Measurements from ENCODE around the gene ADGRV1. TPM values are rescaled to one million over a fixed set of nuclear protein-coding genes. Genes with fewer than 3 reads are reported as not detected.

Gene ADGRV1
- polyA plus RNA-seq, 1 donor from 2014 or later, result 3.7 TPM

- no peak overlapping the region for H2AFZ ChIP-seq (ENCODE audit: low read depth, low read length)
- no peak overlapping the region for H3K4me2 ChIP-seq (ENCODE audit: low read length)
- no peaks in the 10 kb centered on the region for H3K79me2 ChIP-seq (replicated peaks; ENCODE audit: insufficient read depth, low read length)
- H3F3A ChIP-seq (ENCODE audit: insufficient read depth, low read length, poor library complexity, severe bottlenecking), result no peaks in the 10 kb centered on the region
- no peaks in the 10 kb centered on the region for H3K9me3 ChIP-seq (ENCODE audit: low read length)
- H3K27me3 ChIP-seq (ENCODE audit: insufficient read depth, low read depth, low read length), result no peaks in the 10 kb centered on the region
- H3K9ac ChIP-seq (ENCODE audit: low read length), result no peak overlapping the region
- no peak for TF ChIP-seq SMC3 (conservative IDR thresholded peaks at IDR 0.05; ENCODE audit: poor library complexity)
- TF ChIP-seq, protein P1, sequence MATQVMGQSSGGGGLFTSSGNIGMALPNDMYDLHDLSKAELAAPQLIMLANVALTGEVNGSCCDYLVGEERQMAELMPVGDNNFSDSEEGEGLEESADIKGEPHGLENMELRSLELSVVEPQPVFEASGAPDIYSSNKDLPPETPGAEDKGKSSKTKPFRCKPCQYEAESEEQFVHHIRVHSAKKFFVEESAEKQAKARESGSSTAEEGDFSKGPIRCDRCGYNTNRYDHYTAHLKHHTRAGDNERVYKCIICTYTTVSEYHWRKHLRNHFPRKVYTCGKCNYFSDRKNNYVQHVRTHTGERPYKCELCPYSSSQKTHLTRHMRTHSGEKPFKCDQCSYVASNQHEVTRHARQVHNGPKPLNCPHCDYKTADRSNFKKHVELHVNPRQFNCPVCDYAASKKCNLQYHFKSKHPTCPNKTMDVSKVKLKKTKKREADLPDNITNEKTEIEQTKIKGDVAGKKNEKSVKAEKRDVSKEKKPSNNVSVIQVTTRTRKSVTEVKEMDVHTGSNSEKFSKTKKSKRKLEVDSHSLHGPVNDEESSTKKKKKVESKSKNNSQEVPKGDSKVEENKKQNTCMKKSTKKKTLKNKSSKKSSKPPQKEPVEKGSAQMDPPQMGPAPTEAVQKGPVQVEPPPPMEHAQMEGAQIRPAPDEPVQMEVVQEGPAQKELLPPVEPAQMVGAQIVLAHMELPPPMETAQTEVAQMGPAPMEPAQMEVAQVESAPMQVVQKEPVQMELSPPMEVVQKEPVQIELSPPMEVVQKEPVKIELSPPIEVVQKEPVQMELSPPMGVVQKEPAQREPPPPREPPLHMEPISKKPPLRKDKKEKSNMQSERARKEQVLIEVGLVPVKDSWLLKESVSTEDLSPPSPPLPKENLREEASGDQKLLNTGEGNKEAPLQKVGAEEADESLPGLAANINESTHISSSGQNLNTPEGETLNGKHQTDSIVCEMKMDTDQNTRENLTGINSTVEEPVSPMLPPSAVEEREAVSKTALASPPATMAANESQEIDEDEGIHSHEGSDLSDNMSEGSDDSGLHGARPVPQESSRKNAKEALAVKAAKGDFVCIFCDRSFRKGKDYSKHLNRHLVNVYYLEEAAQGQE (IDR thresholded peaks at IDR 0.05; ENCODE audit: borderline replicate concordance), result no peak
- TF ChIP-seq POLR2AphosphoS5 (IDR thresholded peaks at IDR 0.05), result no peak
- no peak for TF ChIP-seq RAD21 (conservative IDR thresholded peaks at IDR 0.05)
- TF ChIP-seq MXI1 (conservative IDR thresholded peaks at IDR 0.05; ENCODE audit: poor library complexity, severe bottlenecking), result no peak
- TF ChIP-seq TAF1 (IDR thresholded peaks at IDR 0.05; ENCODE audit: low read depth), result no peak
- no peak for TF ChIP-seq EP300 (conservative IDR thresholded peaks at IDR 0.05; ENCODE audit: poor library complexity, severe bottlenecking)
- no peak for TF ChIP-seq EZH2 (IDR thresholded peaks at IDR 0.05; ENCODE audit: borderline replicate concordance, insufficient read depth, low read length, poor library complexity, severe bottlenecking)
- TF ChIP-seq, protein P2, sequence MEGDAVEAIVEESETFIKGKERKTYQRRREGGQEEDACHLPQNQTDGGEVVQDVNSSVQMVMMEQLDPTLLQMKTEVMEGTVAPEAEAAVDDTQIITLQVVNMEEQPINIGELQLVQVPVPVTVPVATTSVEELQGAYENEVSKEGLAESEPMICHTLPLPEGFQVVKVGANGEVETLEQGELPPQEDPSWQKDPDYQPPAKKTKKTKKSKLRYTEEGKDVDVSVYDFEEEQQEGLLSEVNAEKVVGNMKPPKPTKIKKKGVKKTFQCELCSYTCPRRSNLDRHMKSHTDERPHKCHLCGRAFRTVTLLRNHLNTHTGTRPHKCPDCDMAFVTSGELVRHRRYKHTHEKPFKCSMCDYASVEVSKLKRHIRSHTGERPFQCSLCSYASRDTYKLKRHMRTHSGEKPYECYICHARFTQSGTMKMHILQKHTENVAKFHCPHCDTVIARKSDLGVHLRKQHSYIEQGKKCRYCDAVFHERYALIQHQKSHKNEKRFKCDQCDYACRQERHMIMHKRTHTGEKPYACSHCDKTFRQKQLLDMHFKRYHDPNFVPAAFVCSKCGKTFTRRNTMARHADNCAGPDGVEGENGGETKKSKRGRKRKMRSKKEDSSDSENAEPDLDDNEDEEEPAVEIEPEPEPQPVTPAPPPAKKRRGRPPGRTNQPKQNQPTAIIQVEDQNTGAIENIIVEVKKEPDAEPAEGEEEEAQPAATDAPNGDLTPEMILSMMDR (IDR thresholded peaks at IDR 0.05; ENCODE audit: poor library complexity, severe bottlenecking), result no peak
- H3K27ac ChIP-seq (ENCODE audit: low read length), result no peak overlapping the region
- no peaks in the 10 kb centered on the region for H3K36me3 ChIP-seq (ENCODE audit: insufficient read depth, low read length)
- H3K9me2 ChIP-seq (ENCODE audit: insufficient read depth, low read length), result no peaks in the 10 kb centered on the region
- H3K4me3 ChIP-seq (ENCODE audit: low read length), result no peak overlapping the region
- H4K20me1 ChIP-seq (ENCODE audit: insufficient read depth), result no peaks in the 10 kb centered on the region
Measured at GRCh38 chr5:90642706-90643229, 84.2 kb downstream of the ADGRV1 start.

DNA sequence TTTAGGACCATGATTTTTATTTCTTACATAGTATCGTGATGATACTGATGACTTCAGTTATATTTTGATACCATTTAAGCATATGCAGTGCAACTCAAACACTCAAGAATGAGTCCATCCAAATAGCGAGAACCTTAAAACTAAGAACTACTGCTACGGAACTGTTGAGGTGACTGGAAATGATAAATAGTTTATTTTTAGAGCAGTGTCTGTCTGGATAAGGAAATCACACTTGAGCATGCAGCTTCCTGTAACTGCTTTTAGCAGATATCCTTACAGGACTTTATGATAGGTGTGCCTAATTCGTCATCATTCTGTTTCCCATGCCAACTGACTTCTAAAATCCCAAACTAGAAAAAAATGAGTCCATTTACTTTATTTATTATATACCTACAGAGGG lies 85.5 kb downstream of the ADGRV1 start:
- TF ChIP-seq MXI1 (conservative IDR thresholded peaks at IDR 0.05; ENCODE audit: poor library complexity, severe bottlenecking), result no peak
- TF ChIP-seq TAF1 (IDR thresholded peaks at IDR 0.05; ENCODE audit: low read depth), result no peak
- TF ChIP-seq, protein P2 (IDR thresholded peaks at IDR 0.05; ENCODE audit: poor library complexity, severe bottlenecking), result no peak
- TF ChIP-seq EZH2 (IDR thresholded peaks at IDR 0.05; ENCODE audit: borderline replicate concordance, insufficient read depth, low read length, poor library complexity, severe bottlenecking), result no peak
- TF ChIP-seq EP300 (conservative IDR thresholded peaks at IDR 0.05; ENCODE audit: poor library complexity, severe bottlenecking), result no peak
- TF ChIP-seq, protein P1 (IDR thresholded peaks at IDR 0.05; ENCODE audit: borderline replicate concordance), result no peak
- TF ChIP-seq RAD21 (conservative IDR thresholded peaks at IDR 0.05), result no peak
- no peak overlapping the region for H3K4me3 ChIP-seq (ENCODE audit: low read length)

More for the DNA sequence above, 85.5 kb downstream of the ADGRV1 start:
- Histone ChIP-seq H3K9me3 (ENCODE audit: low read length) (no peaks in the 10 kb centered on the region), H3K36me3 (ENCODE audit: insufficient read depth, low read length) (no peaks in the 10 kb centered on the region), H3F3A (ENCODE audit: insufficient read depth, low read length, poor library complexity, severe bottlenecking) (no peaks in the 10 kb centered on the region), H3K27ac (ENCODE audit: low read length) (no peak overlapping the region), H2AFZ (ENCODE audit: low read depth, low read length) (no peak overlapping the region), H3K9ac (ENCODE audit: low read length) (no peak overlapping the region), H3K4me2 (ENCODE audit: low read length) (no peak overlapping the region), H3K27me3 (ENCODE audit: insufficient read depth, low read depth, low read length) (no peaks in the 10 kb centered on the region), H3K79me2 (replicated peaks; ENCODE audit: insufficient read depth, low read length) (no peaks in the 10 kb centered on the region), H4K20me1 (ENCODE audit: insufficient read depth) (no peaks in the 10 kb centered on the region), H3K9me2 (ENCODE audit: insufficient read depth, low read length) (no peaks in the 10 kb centered on the region)

All from neural cell (in vitro differentiated cells).